NCI-H146 (cell line): ENCODE measurements around the gene POLR3B.

Experiments used
- DNase-seq: peaks from one replicate; lab custom pipeline; 2025; lab: John Stamatoyannopoulos, UW

Gene POLR3B

GRCh38 chr12:106551410-106551809 is 193.9 kb downstream of the POLR3B start:
- no peak for DNase-seq

GRCh38 chr12:106552228-106552627 is 194.7 kb downstream of the POLR3B start:
- DNase-seq, result no peak
